Urinary bladder (tissue), 4 donors: Measurements from ENCODE around the gene DUSP3. TPM values are rescaled to one million over a fixed set of nuclear protein-coding genes. Genes with fewer than 3 reads are reported as not detected.
"Not testable (repeated sequence)": the region's sequence is repeated elsewhere in the genome, so short reads cannot be mapped to it uniquely, and the experiment has no call there.

Experiments
- DNase-seq: peaks from one replicate; pipeline ENCODE4 v3.0.0-alpha.2; 2015; ENCODE audit errors: extremely low spot score
- H3K27ac ChIP-seq: one replicate; pipeline ENCODE4 v1.5.1; 2013; ENCODE audit warnings: low read depth, mild to moderate bottlenecking, moderate library complexity
- H3K36me3 ChIP-seq: one replicate; pipeline ENCODE4 v1.6.1; 2013; ENCODE audit warnings: mild to moderate bottlenecking, moderate library complexity; ENCODE audit not compliant: insufficient read depth
- H3K4me1 ChIP-seq: one replicate; pipeline ENCODE4 v1.6.1; 2013; ENCODE audit warnings: mild to moderate bottlenecking, moderate library complexity; ENCODE audit not compliant: insufficient read depth
- H3K4me3 ChIP-seq: one replicate; pipeline ENCODE4 v1.5.1; 2013; ENCODE audit warnings: low read depth, low read length
- WGBS: extraction: QIAGEN DNeasy Blood & Tissue Kit; methylation state at CpG from one replicate; pipeline ENCODE4 v1.1.7; 2013; 5-methylcytosine and 5-hydroxymethylcytosine counted together
- polyA plus RNA-seq: library from polyadenylated mRNA; stranded (reverse); fragments of 200-250 nt; gene quantifications from one replicate; pipeline ENCODE4 v1.2.3, GENCODE V29; 2013
- total RNA-seq: library from RNA; depleted of rRNA; stranded (reverse); fragments of >200 nt; gene quantifications from one replicate; pipeline ENCODE4 v1.2.3, GENCODE V29; 2014
- donor health status: healthy with polysubstance abuse.
- donor health status: healthy.

The DUSP3 gene
- total and polyA plus RNA-seq, 2 donors = 44.5 to 73.9 TPM

DNA sequence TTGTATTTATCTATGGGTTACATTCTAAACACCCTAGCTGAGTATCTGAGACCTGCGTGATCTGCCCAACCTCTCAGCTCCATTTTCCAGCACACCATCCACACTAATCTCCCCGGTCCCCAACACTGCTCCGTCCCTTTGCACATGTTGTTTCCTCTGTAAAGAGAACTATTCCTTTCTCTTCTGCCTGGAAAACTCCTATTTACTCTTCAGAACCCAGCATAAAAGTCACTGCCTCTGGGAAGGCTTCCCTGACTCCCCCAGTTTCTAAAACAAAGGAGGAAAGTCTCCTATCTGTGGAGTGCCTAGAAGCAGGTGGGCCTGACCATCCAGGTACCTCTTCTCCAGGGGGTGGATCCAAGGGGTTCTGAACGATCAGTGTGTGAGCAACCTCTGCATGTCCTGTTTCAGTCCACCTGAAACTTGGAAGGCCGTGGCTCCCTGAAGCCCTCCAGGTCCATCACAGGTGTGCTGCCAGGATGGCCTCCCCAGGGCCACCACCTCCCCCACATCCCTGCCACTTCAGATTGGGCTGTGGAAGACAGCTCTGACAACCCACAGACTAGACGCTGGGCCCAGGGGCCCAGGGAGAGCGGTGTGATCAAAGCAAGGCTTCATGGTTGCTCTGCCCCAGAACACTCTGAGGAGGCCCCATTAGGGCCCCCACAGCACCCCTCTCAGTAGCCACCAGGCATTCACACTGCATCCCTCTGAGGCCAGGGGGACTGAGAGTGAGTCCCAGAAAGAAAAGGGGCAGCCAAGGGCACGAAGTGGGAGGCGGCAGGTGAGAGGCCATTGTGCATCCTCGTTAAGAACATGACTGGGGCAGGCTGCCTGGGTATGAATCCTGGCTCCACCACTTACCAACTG lies 33.9 kb upstream of the DUSP3 start:
- H3K27ac ChIP-seq = no peak overlapping the region
- 94% methylated on average over 10 of the region's 10 CpGs for WGBS
- DNase-seq = no peak
- no peaks in the 10 kb centered on the region for H3K36me3 ChIP-seq
- no peak overlapping the region for H3K4me3 ChIP-seq
- no peaks in the 10 kb centered on the region for H3K4me1 ChIP-seq

DNA sequence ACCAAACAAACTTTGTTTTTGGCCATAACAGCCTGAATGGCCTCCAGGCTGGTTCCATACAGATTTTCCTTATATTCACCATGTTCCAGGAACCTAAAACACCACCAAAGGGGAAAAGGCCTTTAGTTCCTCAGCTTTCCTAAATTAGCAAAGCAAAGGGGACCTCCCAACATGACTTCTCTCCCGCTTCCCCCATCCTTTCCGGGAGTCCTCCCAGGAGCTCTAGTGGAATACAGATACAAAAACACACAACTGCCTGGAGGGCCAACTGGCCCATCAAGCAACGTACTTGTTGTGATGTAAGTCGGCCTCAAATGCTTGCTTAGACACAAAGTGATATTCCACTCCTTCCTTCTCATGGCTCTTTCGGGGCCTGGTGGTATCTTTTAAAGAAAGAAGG lies 32.0 kb upstream of the DUSP3 start:
- H3K4me3 ChIP-seq = no peak overlapping the region
- no peaks in the 10 kb centered on the region for H3K36me3 ChIP-seq
- 88% methylated on average over 5 of the region's 5 CpGs for WGBS
- no peak for DNase-seq
- H3K4me1 ChIP-seq = no peaks in the 10 kb centered on the region
- no peak overlapping the region for H3K27ac ChIP-seq

DNA sequence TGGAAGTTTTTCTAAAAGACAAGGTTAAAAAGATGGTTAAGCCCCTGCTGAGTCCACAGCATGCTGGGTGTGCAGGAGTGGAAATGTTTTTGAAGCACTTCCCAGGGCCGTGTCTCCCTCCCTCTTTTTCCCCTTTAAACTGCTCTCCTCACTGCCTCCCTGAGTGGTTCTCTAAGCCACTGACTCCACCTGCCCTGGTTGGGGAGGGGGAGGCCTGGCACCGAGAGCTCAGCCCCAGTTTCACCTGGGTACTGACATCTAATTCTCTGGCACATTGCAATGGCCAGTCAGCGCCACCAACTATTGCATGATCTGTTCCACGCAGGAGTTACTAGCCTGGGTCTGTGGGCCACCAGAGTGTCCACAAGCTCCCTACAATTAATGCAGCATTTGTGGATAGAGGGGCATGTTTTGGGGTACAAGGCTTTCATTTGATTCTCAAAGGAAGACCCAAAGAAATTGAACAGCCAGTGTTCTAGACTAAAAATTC lies 31.5 kb upstream of the DUSP3 start:
- no peak overlapping the region for H3K4me3 ChIP-seq
- DNase-seq = no peak
- H3K4me1 ChIP-seq = no peaks in the 10 kb centered on the region
- H3K36me3 ChIP-seq = no peaks in the 10 kb centered on the region
- WGBS = 86% methylated on average over 4 of the region's 4 CpGs
- H3K27ac ChIP-seq = no peak overlapping the region

DNA sequence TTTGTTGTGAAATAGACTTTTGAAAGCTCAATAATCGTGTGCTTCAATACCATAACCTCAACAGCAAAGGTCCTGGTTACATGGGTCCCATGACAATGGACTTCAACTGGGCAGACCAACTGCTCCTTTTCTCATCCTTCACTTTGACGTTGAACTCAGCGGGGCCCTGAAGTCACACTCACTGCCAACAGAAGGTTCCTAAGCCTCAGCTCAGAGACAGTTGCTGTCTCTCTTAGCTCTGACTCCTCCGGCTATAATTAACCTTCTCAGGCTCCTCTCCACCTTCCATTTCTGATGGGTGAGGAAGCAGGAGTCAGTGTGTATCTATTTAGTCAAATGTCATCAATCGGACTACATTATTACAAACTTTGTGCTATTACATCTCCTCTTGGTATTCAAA lies 30.3 kb upstream of the DUSP3 start:
- H3K36me3 ChIP-seq = no peaks in the 10 kb centered on the region
- no peak overlapping the region for H3K27ac ChIP-seq
- WGBS = 94% methylated on average over 5 of the region's 5 CpGs
- DNase-seq = no peak
- no peaks in the 10 kb centered on the region for H3K4me1 ChIP-seq
- H3K4me3 ChIP-seq = no peak overlapping the region

DNA sequence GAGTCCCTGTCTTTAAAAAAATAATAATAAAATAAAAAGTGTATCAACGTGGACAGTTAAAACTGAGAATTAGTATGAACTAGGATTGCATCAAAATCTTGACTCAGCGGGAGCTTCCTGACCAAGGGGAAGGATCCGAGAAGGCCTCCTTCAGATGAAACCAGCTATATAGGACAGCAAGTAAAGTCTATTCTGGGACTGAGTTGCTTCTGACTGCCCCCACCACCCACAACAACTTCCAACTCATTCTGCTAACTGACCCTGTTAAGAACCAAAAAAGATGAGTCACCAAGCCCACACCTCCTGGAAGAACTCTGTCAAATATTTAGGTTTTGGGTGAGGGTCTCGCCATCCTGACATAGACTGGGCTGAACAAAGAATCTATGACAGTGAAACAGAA lies 29.3 kb upstream of the DUSP3 start:
- DNase-seq = no peak
- no peaks in the 10 kb centered on the region for H3K4me1 ChIP-seq
- 93% methylated on average over 4 of the region's 4 CpGs for whole genome bisulfite sequencing
- no peak overlapping the region for H3K27ac ChIP-seq
- H3K4me3 ChIP-seq = no peak overlapping the region
- H3K36me3 ChIP-seq = no peaks in the 10 kb centered on the region

DNA sequence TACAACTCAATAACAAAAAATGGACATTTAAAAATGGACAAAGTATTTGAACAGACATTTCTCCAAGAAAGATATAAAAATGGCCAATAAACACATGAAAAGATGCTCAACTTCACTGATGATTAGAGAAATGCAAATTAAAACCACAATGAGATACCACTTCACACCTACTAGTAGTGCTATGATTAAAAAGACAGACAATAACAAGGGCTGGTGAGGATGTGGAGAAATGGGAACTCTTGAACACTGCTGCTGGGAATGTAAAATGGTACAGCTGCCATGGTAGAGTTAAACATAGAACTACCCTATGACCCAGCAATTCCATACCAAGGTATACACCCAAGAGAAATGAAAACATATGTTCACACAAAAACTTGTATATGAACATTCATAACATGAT lies 26.3 kb upstream of the DUSP3 start:
- H3K36me3 ChIP-seq = no peaks in the 10 kb centered on the region
- no peaks in the 10 kb centered on the region for H3K4me1 ChIP-seq
- H3K27ac ChIP-seq = no peak overlapping the region

DNA sequence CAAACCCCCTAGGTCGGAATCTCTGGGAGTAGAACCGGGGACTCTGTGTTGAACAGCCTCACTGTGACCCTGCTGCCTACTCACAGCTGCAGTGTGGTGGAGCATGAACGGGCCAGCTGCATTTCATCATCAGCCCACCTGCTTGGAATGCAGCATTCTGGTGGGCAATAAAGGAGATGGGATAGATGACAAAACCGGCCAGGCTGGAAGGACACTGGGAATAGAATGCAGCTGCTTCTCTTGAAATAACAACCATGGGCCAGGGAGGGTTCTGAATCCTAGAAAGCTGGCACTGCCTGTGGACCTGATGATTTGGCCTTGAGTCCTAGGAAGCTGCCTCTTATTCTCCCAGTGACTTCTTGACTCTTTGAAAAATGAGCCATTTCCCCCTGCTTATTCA lies 25.0 kb upstream of the DUSP3 start:
- H3K4me1 ChIP-seq = no peaks in the 10 kb centered on the region
- H3K4me3 ChIP-seq = no peak overlapping the region
- H3K27ac ChIP-seq = no peak overlapping the region
- no peaks in the 10 kb centered on the region for H3K36me3 ChIP-seq
- no peak for DNase-seq
- WGBS = 55% methylated on average over 4 of the region's 4 CpGs

More for the DNA sequence above, 26.3 kb upstream of the DUSP3 start:
- no peak overlapping the region for H3K4me3 ChIP-seq
- DNase-seq = no peak

DNA sequence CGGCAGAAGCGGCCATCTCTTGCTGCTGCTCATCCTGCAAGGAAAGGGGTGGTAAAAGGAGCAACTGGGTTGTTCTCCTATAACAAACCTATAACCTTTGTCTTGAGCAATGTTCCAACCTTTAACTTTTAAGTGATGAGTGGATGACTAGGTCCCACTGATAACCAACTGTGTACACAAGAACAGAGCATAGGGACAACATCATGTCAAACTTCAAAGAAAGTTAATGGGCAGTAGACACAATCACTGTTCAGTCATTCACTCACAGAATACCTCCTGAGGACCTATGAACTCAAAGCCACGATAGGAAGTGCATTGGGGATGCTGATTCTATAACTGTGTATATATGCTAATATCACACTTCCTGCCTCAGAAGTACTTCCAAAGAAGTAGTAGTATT lies 23.1 kb upstream of the DUSP3 start:
- Histone ChIP-seq H3K4me3 (no peak overlapping the region), H3K4me1 (no peaks in the 10 kb centered on the region), H3K36me3 (no peaks in the 10 kb centered on the region), H3K27ac (no peak overlapping the region)
- DNase-seq = no peak
- 81% methylated on average over 3 of the region's 3 CpGs for WGBS

DNA sequence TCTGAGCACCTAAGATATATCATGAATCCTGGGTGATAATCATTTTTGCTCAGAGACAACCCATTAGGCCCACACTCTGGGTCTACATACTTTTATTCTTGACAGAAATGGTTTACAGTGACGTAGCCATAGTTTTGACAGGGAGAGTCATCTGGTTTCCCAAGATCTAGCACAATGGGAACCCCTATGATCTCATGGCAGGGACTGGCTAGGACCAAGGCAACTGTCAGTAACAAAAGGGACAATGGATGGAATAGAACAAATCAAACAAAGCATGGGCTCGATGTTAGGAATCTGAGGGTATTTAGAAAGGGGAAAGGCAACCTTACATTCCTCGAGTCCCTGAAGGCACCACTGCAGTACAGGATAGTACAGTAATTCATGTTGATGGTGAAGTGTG lies 22.0 kb upstream of the DUSP3 start:
- H3K4me3 ChIP-seq = no peak overlapping the region
- no peak for DNase-seq
- no peak overlapping the region for H3K27ac ChIP-seq
- no peaks in the 10 kb centered on the region for H3K4me1 ChIP-seq
- no peaks in the 10 kb centered on the region for H3K36me3 ChIP-seq
- 94% methylated on average over 3 of the region's 3 CpGs for WGBS

DNA sequence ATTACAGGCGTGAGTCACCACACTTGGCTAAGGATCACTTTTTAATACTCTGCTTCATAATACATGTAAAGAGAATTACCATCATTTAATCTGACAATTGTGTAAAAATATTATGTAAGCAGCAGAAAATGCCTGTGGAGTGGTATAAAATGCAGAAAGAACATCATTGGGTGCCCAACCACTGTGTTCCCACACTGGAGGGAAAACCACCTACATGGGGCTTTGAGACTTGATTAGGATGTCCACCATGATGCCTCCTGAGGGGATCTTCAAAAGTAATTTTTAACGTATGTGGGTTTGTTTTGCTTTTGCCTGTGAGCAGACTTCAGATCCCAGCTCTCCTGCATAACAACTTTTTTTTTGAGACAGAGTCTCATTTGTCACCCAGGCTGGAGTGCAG lies 20.3 kb upstream of the DUSP3 start:
- H3K27ac ChIP-seq = no peak overlapping the region
- no peak for DNase-seq
- WGBS = 85% methylated on average over 2 of the region's 2 CpGs
- no peak overlapping the region for H3K4me3 ChIP-seq
- no peaks in the 10 kb centered on the region for H3K36me3 ChIP-seq
- no peaks in the 10 kb centered on the region for H3K4me1 ChIP-seq

DNA sequence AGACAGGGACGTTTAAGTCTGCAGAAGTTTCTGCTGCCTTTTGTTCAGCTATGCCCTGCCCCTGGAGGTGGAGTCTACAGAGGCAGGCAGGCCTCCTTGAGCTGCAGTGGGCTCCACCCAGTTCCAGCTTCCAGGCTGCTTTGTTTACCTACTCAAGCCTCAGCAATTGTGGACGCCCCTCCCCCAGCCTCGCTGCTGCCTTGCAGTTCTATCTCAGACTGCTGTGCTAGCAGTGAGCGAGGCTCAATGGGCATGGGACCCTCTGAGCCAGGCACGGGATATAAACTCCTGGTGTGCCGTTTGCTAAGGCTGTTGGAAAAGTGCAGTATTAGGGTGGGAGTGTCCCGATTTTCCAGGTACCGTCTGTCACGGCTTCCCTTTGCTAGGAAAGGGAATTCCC lies 19.2 kb upstream of the DUSP3 start:
- 85% methylated on average over 9 of the region's 9 CpGs for WGBS

DNA sequence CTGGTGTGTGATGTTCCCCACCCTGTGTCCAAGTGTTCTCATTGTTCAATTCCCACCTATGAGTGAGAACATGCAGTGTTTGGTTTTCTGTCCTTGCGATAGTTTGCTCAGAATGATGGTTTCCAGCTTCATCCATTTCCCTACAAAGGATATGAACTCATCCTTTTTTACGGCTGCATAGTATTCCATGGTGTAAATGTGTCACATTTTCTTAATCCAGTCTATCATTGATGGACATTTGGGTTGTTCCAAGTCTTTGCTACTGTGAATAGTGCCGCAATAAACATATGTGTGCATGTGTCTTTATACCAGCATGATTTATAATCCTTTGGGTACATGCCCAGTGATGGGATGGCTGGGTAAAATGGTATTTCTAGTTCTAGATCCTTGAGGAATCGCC lies 13.9 kb upstream of the DUSP3 start:
- not testable (repeated sequence) for DNase-seq, H3K36me3 ChIP-seq, H3K4me3 ChIP-seq, H3K27ac ChIP-seq, H3K4me1 ChIP-seq
- WGBS = 93% methylated on average over 4 of the region's 4 CpGs

More for the DNA sequence above, 19.2 kb upstream of the DUSP3 start:
- not testable (repeated sequence) for H3K36me3 ChIP-seq, H3K27ac ChIP-seq, H3K4me3 ChIP-seq, H3K4me1 ChIP-seq, DNase-seq

DNA sequence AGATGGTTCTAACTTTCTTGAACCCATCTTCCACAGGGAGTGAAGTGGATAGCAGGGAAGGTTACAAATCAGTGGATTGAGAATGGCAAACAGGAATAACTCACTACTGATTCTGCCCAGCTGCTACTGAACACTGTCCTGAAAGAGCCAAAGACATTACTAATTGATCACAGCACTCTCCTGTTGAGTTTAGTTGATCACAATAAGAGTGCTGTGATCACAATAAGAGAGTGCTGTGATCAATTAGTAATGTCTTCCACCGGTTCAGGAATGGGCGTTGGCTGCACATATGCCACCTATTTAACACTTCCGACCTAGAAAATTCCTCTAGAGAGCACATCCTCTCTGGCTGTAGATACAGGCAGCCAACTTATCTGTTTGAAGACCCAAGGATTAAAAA lies 12.8 kb upstream of the DUSP3 start:
- Histone ChIP-seq H3K4me3 (no peak overlapping the region), H3K4me1 (no peaks in the 10 kb centered on the region), H3K36me3 (no peaks in the 10 kb centered on the region), H3K27ac (no peak overlapping the region)
- WGBS = 11% methylated on average over 3 of the region's 3 CpGs
- no peak for DNase-seq

DNA sequence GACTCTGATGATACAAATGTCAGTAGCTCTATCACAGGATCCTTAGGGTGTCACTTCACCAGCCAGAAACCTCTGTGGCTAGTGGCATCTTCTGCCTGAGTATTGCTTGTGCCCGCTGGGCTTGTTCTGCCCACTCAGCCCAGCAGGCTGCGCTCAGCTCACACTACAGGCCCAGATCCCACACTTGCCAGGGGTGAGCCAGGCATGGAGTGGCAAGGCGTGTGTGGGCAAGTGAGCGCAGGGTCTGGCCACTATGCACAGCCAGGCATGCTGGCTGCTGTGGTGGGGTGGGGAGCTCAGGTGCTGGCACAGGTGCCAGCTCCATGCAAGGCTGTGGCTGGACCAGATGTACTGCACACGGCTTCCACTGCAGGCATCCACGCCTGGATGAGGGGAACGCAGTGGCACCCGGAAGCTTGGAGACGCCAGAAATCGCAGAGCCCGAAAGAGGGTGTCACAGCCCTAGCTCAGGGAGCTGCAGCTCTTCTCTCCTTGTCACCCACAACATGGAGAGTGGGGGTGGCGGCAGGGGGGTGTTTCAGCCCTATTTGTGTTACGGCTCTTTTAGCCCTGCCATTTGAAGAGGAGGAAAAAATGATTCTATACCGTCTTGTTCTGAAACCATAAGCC lies 11.6 kb upstream of the DUSP3 start:
- no peak overlapping the region for H3K27ac ChIP-seq
- WGBS = 88% methylated on average over 14 of the region's 14 CpGs
- H3K4me3 ChIP-seq = no peak overlapping the region

More for the DNA sequence above, 11.6 kb upstream of the DUSP3 start:
- no peak for DNase-seq
- no peaks in the 10 kb centered on the region for H3K36me3 ChIP-seq
- H3K4me1 ChIP-seq = no peaks in the 10 kb centered on the region
